Liver (tissue), 3 donors: Measurements from ENCODE around the gene UQCC3.

ENCODE experiments used
- ATF3 ChIP-seq: IDR thresholded peaks from 2 replicates; pipeline ENCODE4 v1.6.1; 2016; ENCODE audit warnings: antibody characterized with exemption
- CTCF ChIP-seq: fragments of 150-350 bp; IDR thresholded peaks from 2 replicates; pipeline ENCODE4 v1.5.1; 2017; ENCODE audit warnings: improper control_type of control experiment, low read depth, low read length; ENCODE audit not compliant: missing input control
- EGR1 ChIP-seq, 2 donors: IDR thresholded peaks; 2 replicates each; pipeline ENCODE4 v1.6.1; 2016 to 2018; ENCODE audit warnings: antibody characterized with exemption in 2 of 2, low read depth in 2 of 2
- GABPA ChIP-seq, 2 donors: IDR thresholded peaks in 1 of 2; conservative IDR thresholded peaks in 1 of 2; 2 replicates each; pipeline ENCODE4 v1.6.1; 2016; ENCODE audit warnings: antibody characterized with exemption in 2 of 2, mild to moderate bottlenecking in 1 of 2, moderate library complexity in 1 of 2
- HNF4G ChIP-seq: IDR thresholded peaks from 2 replicates; pipeline ENCODE4 v1.6.1; 2016; ENCODE audit warnings: antibody characterized with exemption
- MAX ChIP-seq: IDR thresholded peaks from 2 replicates; pipeline ENCODE4 v1.6.1; 2016; ENCODE audit warnings: antibody characterized with exemption
- RAD21 ChIP-seq, 2 donors: IDR thresholded peaks; 2 replicates each; pipeline ENCODE4 v1.6.1; 2016; ENCODE audit warnings: antibody characterized with exemption in 2 of 2, mild to moderate bottlenecking in 2 of 2
- REST ChIP-seq: IDR thresholded peaks from 2 replicates; pipeline ENCODE4 v1.6.1; 2016; ENCODE audit warnings: antibody characterized with exemption, mild to moderate bottlenecking
- SP1 ChIP-seq: IDR thresholded peaks from 2 replicates; pipeline ENCODE4 v1.6.1; 2018; ENCODE audit warnings: antibody characterized with exemption, mild to moderate bottlenecking
- YY1 ChIP-seq: IDR thresholded peaks from 2 replicates; pipeline ENCODE4 v1.6.1; 2016; ENCODE audit warnings: antibody characterized with exemption, mild to moderate bottlenecking
- donor health status: healthy.
- donor health status: healthy.

- TF ChIP-seq YY1 (no peak), CTCF (no peak), GABPA (IDR thresholded peaks at IDR 0.05 in 1 of 2, conservative IDR thresholded peaks at IDR 0.05 in 1 of 2) (no peak), HNF4G (no peak), REST (no peak), MAX (no peak), EGR1 (IDR thresholded peaks at IDR 0.05; ENCODE audit: low read depth in 2 of 2) (no peak), SP1 (no peak), RAD21 (IDR thresholded peaks at IDR 0.05) (no peak), ATF3 (no peak)
These were observed 22.5 kb upstream of the UQCC3 start for GRCh38 chr11:62648967-62649364.
